ENCODE measurements around the gene DTWD2.
"Not testable (repeated sequence)": the region's sequence is repeated elsewhere in the genome, so short reads cannot be mapped to it uniquely, and the experiment has no call there.

The DTWD2 gene

DNA sequence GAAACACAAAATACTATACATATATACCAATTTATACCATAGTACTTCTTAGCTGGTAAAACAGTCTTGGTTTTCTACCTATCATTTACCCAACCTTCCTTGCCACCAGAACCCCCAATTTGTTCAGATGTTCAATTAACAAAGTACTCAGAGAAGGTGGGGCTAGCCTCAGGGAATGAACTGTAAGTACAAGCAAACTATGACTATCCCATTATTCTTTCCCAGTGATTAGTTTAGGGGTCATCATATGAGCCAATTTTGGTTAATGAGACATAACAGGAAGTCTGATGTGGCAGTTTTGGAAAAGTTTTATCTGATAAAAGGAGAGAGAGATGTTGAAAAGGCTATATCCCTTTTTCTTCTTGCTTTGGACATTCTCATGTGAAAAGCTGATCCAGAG, 125.8 kb downstream of the DTWD2 start:
- Histone ChIP-seq H3K27ac (ENCODE audit: low read length) (no peak overlapping the region), H4K20me1 (ENCODE audit: insufficient read depth, low read length) (no peaks in the 10 kb centered on the region), H3F3A (ENCODE audit: insufficient read depth, low read length) (no peaks in the 10 kb centered on the region), H3K4me3 (ENCODE audit: low read length) (no peak overlapping the region), H3K9ac (ENCODE audit: low read length) (no peak overlapping the region), H3K4me2 (ENCODE audit: low read depth, low read length) (no peak overlapping the region), H2AFZ (ENCODE audit: low read length) (no peak overlapping the region), H3K79me2 (ENCODE audit: low read length) (no peaks in the 10 kb centered on the region), H3K27me3 (replicated peaks; ENCODE audit: insufficient read depth, low read length) (no peaks in the 10 kb centered on the region), H3K9me3 (replicated peaks; ENCODE audit: insufficient read depth, low read length) (no peaks in the 10 kb centered on the region), H3K4me1 (ENCODE audit: low read length) (no peaks in the 10 kb centered on the region), H3K36me3 (replicated peaks; ENCODE audit: insufficient read depth, low read length) (no peaks in the 10 kb centered on the region), H3K9me2 (replicated peaks; ENCODE audit: insufficient read depth, low read length) (no peaks in the 10 kb centered on the region)
- no peak for TF ChIP-seq EZH2phosphoT487 (IDR thresholded peaks at IDR 0.05; ENCODE audit: low read length)
- TF ChIP-seq CTCF (IDR thresholded peaks at IDR 0.05; ENCODE audit: low read length), result no peak
- no peak for TF ChIP-seq EZH2 (optimal IDR thresholded peaks at IDR 0.05; ENCODE audit: low read depth, low read length)
- no peak for DNase-seq

DNA sequence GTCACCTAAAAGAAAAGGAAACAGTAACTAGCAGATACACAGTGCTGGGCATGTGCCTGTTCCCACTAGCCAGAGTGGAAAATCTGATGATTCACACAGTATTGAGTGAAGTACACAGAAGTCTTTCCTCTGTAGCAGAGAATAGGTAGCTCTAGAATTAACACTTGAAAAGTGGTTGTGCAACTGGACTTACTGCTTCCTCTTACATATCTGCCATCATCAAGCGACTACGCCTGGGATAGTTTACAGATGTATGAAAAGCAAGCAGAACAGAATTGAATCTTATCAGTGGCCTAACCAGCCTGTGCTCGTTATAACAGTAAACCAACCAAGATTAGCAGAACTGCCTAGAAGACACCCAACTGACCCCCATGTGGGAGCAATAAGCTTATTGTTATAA, 130.6 kb downstream of the DTWD2 start:
- Histone ChIP-seq H2AFZ (ENCODE audit: low read length) (no peak overlapping the region), H3K9me2 (replicated peaks; ENCODE audit: insufficient read depth, low read length) (no peaks in the 10 kb centered on the region), H3K9me3 (replicated peaks; ENCODE audit: insufficient read depth, low read length) (no peaks in the 10 kb centered on the region), H4K20me1 (ENCODE audit: insufficient read depth, low read length) (no peaks in the 10 kb centered on the region), H3K4me3 (ENCODE audit: low read length) (no peak overlapping the region), H3K27me3 (replicated peaks; ENCODE audit: insufficient read depth, low read length) (no peaks in the 10 kb centered on the region), H3K36me3 (replicated peaks; ENCODE audit: insufficient read depth, low read length) (no peaks in the 10 kb centered on the region), H3K27ac (ENCODE audit: low read length) (no peak overlapping the region), H3K4me2 (ENCODE audit: low read depth, low read length) (no peak overlapping the region), H3K79me2 (ENCODE audit: low read length) (no peaks in the 10 kb centered on the region), H3K9ac (ENCODE audit: low read length) (no peak overlapping the region), H3K4me1 (ENCODE audit: low read length) (no peaks in the 10 kb centered on the region), H3F3A (ENCODE audit: insufficient read depth, low read length) (no peaks in the 10 kb centered on the region)
- TF ChIP-seq EZH2phosphoT487 (IDR thresholded peaks at IDR 0.05; ENCODE audit: low read length) (no peak), CTCF (IDR thresholded peaks at IDR 0.05; ENCODE audit: low read length) (no peak), EZH2 (optimal IDR thresholded peaks at IDR 0.05; ENCODE audit: low read depth, low read length) (no peak)
- no peak for DNase-seq

DNA sequence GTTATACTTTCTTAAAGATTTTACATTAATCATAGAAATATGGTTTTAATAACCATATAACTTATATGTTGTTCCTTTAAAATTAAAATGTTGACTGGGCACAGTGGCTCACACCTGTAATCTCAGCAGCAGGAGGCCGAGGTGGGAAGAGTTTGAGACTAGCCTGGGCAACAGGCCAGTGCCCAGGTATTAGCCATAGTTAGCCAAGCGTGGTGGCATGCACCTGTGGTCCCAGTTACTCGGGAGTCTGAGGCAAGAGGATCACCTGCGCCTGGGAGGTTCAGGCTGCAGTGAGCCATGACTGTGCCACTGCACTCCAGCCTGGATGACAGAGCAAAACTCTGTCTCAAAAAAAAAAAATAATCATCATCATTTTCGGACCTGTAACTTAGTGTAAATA, 133.5 kb downstream of the DTWD2 start:
- Histone ChIP-seq H3K9me3 (replicated peaks; ENCODE audit: insufficient read depth, low read length) (no peaks in the 10 kb centered on the region), H4K20me1 (ENCODE audit: insufficient read depth, low read length) (no peaks in the 10 kb centered on the region), H3K4me2 (ENCODE audit: low read depth, low read length) (no peak overlapping the region), H3F3A (ENCODE audit: insufficient read depth, low read length) (0 out of 2 replicates have a peak, but pooled peaks cover 3% of the 10 kb centered on the region), H3K4me3 (ENCODE audit: low read length) (no peak overlapping the region), H3K79me2 (ENCODE audit: low read length) (no peaks in the 10 kb centered on the region), H3K9me2 (replicated peaks; ENCODE audit: insufficient read depth, low read length) (no peaks in the 10 kb centered on the region), H3K27ac (ENCODE audit: low read length) (no peak overlapping the region), H3K36me3 (replicated peaks; ENCODE audit: insufficient read depth, low read length) (no peaks in the 10 kb centered on the region), H3K27me3 (replicated peaks; ENCODE audit: insufficient read depth, low read length) (no peaks in the 10 kb centered on the region), H2AFZ (ENCODE audit: low read length) (no peak overlapping the region), H3K9ac (ENCODE audit: low read length) (no peak overlapping the region), H3K4me1 (ENCODE audit: low read length) (0 out of 2 replicates have a peak, but pooled peaks cover 3% of the 10 kb centered on the region)
- DNase-seq, result no peak
- TF ChIP-seq EZH2 (optimal IDR thresholded peaks at IDR 0.05; ENCODE audit: low read depth, low read length), result no peak
- no peak for TF ChIP-seq EZH2phosphoT487 (IDR thresholded peaks at IDR 0.05; ENCODE audit: low read length)
- no peak for TF ChIP-seq CTCF (IDR thresholded peaks at IDR 0.05; ENCODE audit: low read length)

GRCh38 chr5:118851785-118852184, 136.6 kb downstream of the DTWD2 start:
- H2AFZ ChIP-seq (ENCODE audit: low read length); H3F3A ChIP-seq (ENCODE audit: insufficient read depth, low read length); H3K4me2 ChIP-seq (ENCODE audit: low read depth, low read length); H3K4me3 ChIP-seq (ENCODE audit: low read length); DNase-seq; H3K27ac ChIP-seq (ENCODE audit: low read length); H3K27me3 ChIP-seq (replicated peaks; ENCODE audit: insufficient read depth, low read length); H3K9me2 ChIP-seq (replicated peaks; ENCODE audit: insufficient read depth, low read length); H4K20me1 ChIP-seq (ENCODE audit: insufficient read depth, low read length); H3K79me2 ChIP-seq (ENCODE audit: low read length); H3K9me3 ChIP-seq (replicated peaks; ENCODE audit: insufficient read depth, low read length); H3K4me1 ChIP-seq (ENCODE audit: low read length); H3K36me3 ChIP-seq (replicated peaks; ENCODE audit: insufficient read depth, low read length); H3K9ac ChIP-seq (ENCODE audit: low read length): not testable (repeated sequence)

GRCh38 chr5:118849507-118849906, 138.8 kb downstream of the DTWD2 start:
- not testable (repeated sequence) for H2AFZ ChIP-seq (ENCODE audit: low read length); H3K4me1 ChIP-seq (ENCODE audit: low read length); H3F3A ChIP-seq (ENCODE audit: insufficient read depth, low read length); H3K27ac ChIP-seq (ENCODE audit: low read length); H3K9ac ChIP-seq (ENCODE audit: low read length); H3K36me3 ChIP-seq (replicated peaks; ENCODE audit: insufficient read depth, low read length); H4K20me1 ChIP-seq (ENCODE audit: insufficient read depth, low read length); H3K4me3 ChIP-seq (ENCODE audit: low read length); H3K27me3 ChIP-seq (replicated peaks; ENCODE audit: insufficient read depth, low read length); H3K4me2 ChIP-seq (ENCODE audit: low read depth, low read length); H3K9me3 ChIP-seq (replicated peaks; ENCODE audit: insufficient read depth, low read length); H3K79me2 ChIP-seq (ENCODE audit: low read length); DNase-seq; H3K9me2 ChIP-seq (replicated peaks; ENCODE audit: insufficient read depth, low read length)

All from MM.1S (cell line).